MG63 (cell line): ENCODE results near the gene CSMD2. TPM values are rescaled to one million over a fixed set of nuclear protein-coding genes. Genes with fewer than 3 reads are reported as not detected.
"Not testable (repeated sequence)": the region's sequence is repeated elsewhere in the genome, so short reads cannot be mapped to it uniquely, and the experiment has no call there.

Experiments used
- DNase-seq: peaks from one replicate; pipeline ENCODE4 v3.0.0-alpha.2; 2020
- H3K27me3 ChIP-seq: fragments of 250-450 bp; sonication (Bioruptor Pico); 2 replicates; pipeline ENCODE4 v1.5.1; 2020; ENCODE audit warnings: mild to moderate bottlenecking, moderate library complexity
- H3K36me3 ChIP-seq: fragments of 250-450 bp; sonication (Bioruptor Pico); 2 replicates; pipeline ENCODE4 v1.5.1; 2020; ENCODE audit warnings: mild to moderate bottlenecking, moderate library complexity
- H3K4me3 ChIP-seq: fragments of 250-450 bp; sonication (Bioruptor Pico); 2 replicates; pipeline ENCODE4 v1.5.1; 2020; ENCODE audit warnings: mild to moderate bottlenecking, moderate library complexity
- H3K9me3 ChIP-seq: fragments of 250-450 bp; sonication (Bioruptor Pico); 2 replicates; pipeline ENCODE4 v1.5.1; 2020; ENCODE audit warnings: mild to moderate bottlenecking, moderate library complexity
- total RNA-seq: library from RNA; depleted of rRNA; stranded (reverse); fragments of >200 nt; shearing (Covaris generic); gene quantifications from 2 replicates; pipeline ENCODE4 v1.2.3, GENCODE V29; 2014; ENCODE audit warnings: low replicate concordance

CSMD2 gene
- total RNA-seq, 1 experiment from 2014 or later, result not detected

GRCh38 chr1:34050709-34051485, 114.1 kb downstream of the CSMD2 start:
- Histone ChIP-seq H3K9me3 (no peaks in the 10 kb centered on the region), H3K27me3 (no peaks in the 10 kb centered on the region), H3K4me3 (no peak overlapping the region), H3K36me3 (no peaks in the 10 kb centered on the region)
- no peak for DNase-seq

- no peak for DNase-seq
- Histone ChIP-seq H3K36me3 (no peaks in the 10 kb centered on the region), H3K27me3 (no peaks in the 10 kb centered on the region), H3K4me3 (no peak overlapping the region), H3K9me3 (no peaks in the 10 kb centered on the region)
These were observed 115.0 kb downstream of the CSMD2 start for GRCh38 chr1:34049994-34050393.

- H3K4me3 ChIP-seq, result no peak overlapping the region
- H3K36me3 ChIP-seq, result no peaks in the 10 kb centered on the region
- no peaks in the 10 kb centered on the region for H3K27me3 ChIP-seq
- no peak for DNase-seq
- H3K9me3 ChIP-seq, result no peaks in the 10 kb centered on the region
These were observed 115.6 kb downstream of the CSMD2 start for GRCh38 chr1:34049477-34049876.

- Histone ChIP-seq H3K9me3 (no peaks in the 10 kb centered on the region), H3K4me3 (no peak overlapping the region)
These were observed 127.2 kb downstream of the CSMD2 start for GRCh38 chr1:34037856-34038255.

GRCh38 chr1:34037109-34037508, 127.9 kb downstream of the CSMD2 start:
- Histone ChIP-seq H3K36me3 (no peaks in the 10 kb centered on the region), H3K27me3 (no peaks in the 10 kb centered on the region), H3K9me3 (no peaks in the 10 kb centered on the region), H3K4me3 (no peak overlapping the region)
- no peak for DNase-seq

More at GRCh38 chr1:34037856-34038255, 127.2 kb downstream of the CSMD2 start:
- DNase-seq, result no peak
- no peaks in the 10 kb centered on the region for H3K27me3 ChIP-seq
- no peaks in the 10 kb centered on the region for H3K36me3 ChIP-seq

GRCh38 chr1:34034036-34034435, 131.0 kb downstream of the CSMD2 start:
- Histone ChIP-seq H3K4me3 (no peak overlapping the region), H3K27me3 (no peaks in the 10 kb centered on the region), H3K36me3 (no peaks in the 10 kb centered on the region), H3K9me3 (no peaks in the 10 kb centered on the region)
- no peak for DNase-seq

- no peak overlapping the region for H3K4me3 ChIP-seq
- DNase-seq, result no peak
- H3K27me3 ChIP-seq, result no peaks in the 10 kb centered on the region
- H3K9me3 ChIP-seq, result no peaks in the 10 kb centered on the region
- H3K36me3 ChIP-seq, result no peaks in the 10 kb centered on the region
These were observed 135.1 kb downstream of the CSMD2 start for GRCh38 chr1:34029954-34030353.

GRCh38 chr1:34029515-34029914, 135.5 kb downstream of the CSMD2 start:
- no peaks in the 10 kb centered on the region for H3K36me3 ChIP-seq
- DNase-seq, result no peak
- no peaks in the 10 kb centered on the region for H3K9me3 ChIP-seq
- no peaks in the 10 kb centered on the region for H3K27me3 ChIP-seq
- H3K4me3 ChIP-seq, result no peak overlapping the region

- no peaks in the 10 kb centered on the region for H3K36me3 ChIP-seq
- no peak for DNase-seq
- H3K4me3 ChIP-seq, result no peak overlapping the region
- no peaks in the 10 kb centered on the region for H3K27me3 ChIP-seq
- H3K9me3 ChIP-seq, result no peaks in the 10 kb centered on the region
These were observed 136.5 kb downstream of the CSMD2 start for GRCh38 chr1:34028381-34029055.

GRCh38 chr1:34025675-34026074, 139.4 kb downstream of the CSMD2 start:
- Histone ChIP-seq H3K4me3 (no peak overlapping the region), H3K9me3 (no peaks in the 10 kb centered on the region), H3K27me3 (no peaks in the 10 kb centered on the region), H3K36me3 (no peaks in the 10 kb centered on the region)
- DNase-seq, result no peak

GRCh38 chr1:34024485-34024884, 140.5 kb downstream of the CSMD2 start:
- H3K9me3 ChIP-seq, result no peaks in the 10 kb centered on the region
- no peak overlapping the region for H3K4me3 ChIP-seq
- no peak for DNase-seq
- no peaks in the 10 kb centered on the region for H3K36me3 ChIP-seq
- no peaks in the 10 kb centered on the region for H3K27me3 ChIP-seq

GRCh38 chr1:34019741-34020552, 145.1 kb downstream of the CSMD2 start:
- H3K27me3 ChIP-seq, result peaks cover 2% of the 10 kb centered on the region; the same call in 1 of the 2 replicates
- H3K36me3 ChIP-seq, result no peaks in the 10 kb centered on the region
- no peak overlapping the region for H3K4me3 ChIP-seq
- no peaks in the 10 kb centered on the region for H3K9me3 ChIP-seq
- no peak for DNase-seq

GRCh38 chr1:34018285-34018684, 146.7 kb downstream of the CSMD2 start:
- Histone ChIP-seq H3K36me3 (no peaks in the 10 kb centered on the region), H3K27me3 (peaks cover 2% of the 10 kb centered on the region), H3K4me3 (no peak overlapping the region), H3K9me3 (no peaks in the 10 kb centered on the region)
- DNase-seq, result no peak

GRCh38 chr1:34016281-34016680, 148.7 kb downstream of the CSMD2 start:
- not testable (repeated sequence) for H3K36me3 ChIP-seq, H3K4me3 ChIP-seq, H3K27me3 ChIP-seq, DNase-seq, H3K9me3 ChIP-seq

GRCh38 chr1:34013958-34014737, 150.9 kb downstream of the CSMD2 start:
- Histone ChIP-seq H3K4me3 (no peak overlapping the region), H3K27me3 (peaks cover 2% of the 10 kb centered on the region), H3K9me3 (no peaks in the 10 kb centered on the region), H3K36me3 (no peaks in the 10 kb centered on the region)
- peak; percentile 38 for DNase-seq

- no peak overlapping the region for H3K4me3 ChIP-seq
- no peaks in the 10 kb centered on the region for H3K36me3 ChIP-seq
- no peak for DNase-seq
- no peaks in the 10 kb centered on the region for H3K9me3 ChIP-seq
- H3K27me3 ChIP-seq, result no peaks in the 10 kb centered on the region; the same call in 1 of the 2 replicates
These were observed 151.9 kb downstream of the CSMD2 start for GRCh38 chr1:34013136-34013535.
